ENCODE results near the gene SH3D21.

SH3D21 gene

GRCh38 chr1:36279789-36280296 lies 26.3 kb upstream of the SH3D21 start:
- DNase-seq (ENCODE audit: low read depth, low spot score) = no peak
- no peak overlapping the region for H3K4me3 ChIP-seq (ENCODE audit: low read depth, low read length)
- ChIA-PET POLR2A (no interaction called here), CTCF (interaction anchor here (1.2 to 4.5 kb wide), 13 partner anchors 9 to 145 kb away, joined by 3 to 27 read pairs (median 5); partner anchors contain the start of gene TRAPPC3)
- no peak for TF ChIP-seq CTCF (IDR thresholded peaks at IDR 0.05; ENCODE audit: insufficient read depth, low read length, missing control alignments)

- H3K4me3 ChIP-seq (ENCODE audit: low read depth, low read length) = no peak overlapping the region
- DNase-seq (ENCODE audit: low read depth, low spot score) = no peak
- ChIA-PET POLR2A (no interaction called here), CTCF (interaction anchor here (0.8 to 4.5 kb wide), 8 partner anchors 7 to 184 kb away, joined by 3 to 27 read pairs (median 6); partner anchors contain the start of gene TRAPPC3)
- TF ChIP-seq CTCF (IDR thresholded peaks at IDR 0.05; ENCODE audit: insufficient read depth, low read length, missing control alignments) = no peak
Observed at GRCh38 chr1:36284061-36284460, 22.1 kb upstream of the SH3D21 start.

GRCh38 chr1:36284517-36284916 lies 21.7 kb upstream of the SH3D21 start:
- H3K4me3 ChIP-seq (ENCODE audit: low read depth, low read length) = no peak overlapping the region
- DNase-seq (ENCODE audit: low read depth, low spot score) = no peak
- POLR2A ChIA-PET = no interaction called here
- TF ChIP-seq CTCF (IDR thresholded peaks at IDR 0.05; ENCODE audit: insufficient read depth, low read length, missing control alignments) = no peak
- CTCF ChIA-PET = interaction anchor here (0.8 to 7.7 kb wide), 17 partner anchors 9 to 192 kb away, joined by 3 to 126 read pairs (median 16); partner anchors contain the start of genes THRAP3 and TRAPPC3

- H3K4me3 ChIP-seq (ENCODE audit: low read depth, low read length) = no peak overlapping the region
- CTCF ChIA-PET = interaction anchor here (0.7 to 7.7 kb wide), 43 partner anchors 8 to 193 kb away, joined by 3 to 126 read pairs (median 5); partner anchors contain the start of genes LSM10, MAP7D1, SH3D21 and THRAP3
- POLR2A ChIA-PET = interaction anchor here (1.5 to 1.9 kb wide), 2 partner anchors 21 to 136 kb away, joined by 4 to 9 read pairs; partner anchors contain the start of gene TRAPPC3
- peak; percentile 69 for DNase-seq (ENCODE audit: low read depth, low spot score)
- TF ChIP-seq CTCF (IDR thresholded peaks at IDR 0.05; ENCODE audit: insufficient read depth, low read length, missing control alignments) = peak; percentile 54
Observed at GRCh38 chr1:36285443-36286101, 20.6 kb upstream of the SH3D21 start.

- H3K4me3 ChIP-seq (ENCODE audit: low read depth, low read length) = no peak overlapping the region
- ChIA-PET CTCF (interaction anchor here (0.9 to 7.7 kb wide), 17 partner anchors 7 to 188 kb away, joined by 3 to 126 read pairs (median 12); partner anchors contain the start of gene TRAPPC3), POLR2A (interaction anchor here (1.9 kb wide), 1 partner anchor 20 kb away, joined by 4 read pairs; no protein-coding TSS in a partner anchor)
- no peak for TF ChIP-seq CTCF (IDR thresholded peaks at IDR 0.05; ENCODE audit: insufficient read depth, low read length, missing control alignments)
- DNase-seq (ENCODE audit: low read depth, low spot score) = no peak
Observed at GRCh38 chr1:36286802-36287201, 19.4 kb upstream of the SH3D21 start.

GRCh38 chr1:36287595-36287994 lies 18.6 kb upstream of the SH3D21 start:
- no peak overlapping the region for H3K4me3 ChIP-seq (ENCODE audit: low read depth, low read length)
- DNase-seq (ENCODE audit: low read depth, low spot score) = no peak
- TF ChIP-seq CTCF (IDR thresholded peaks at IDR 0.05; ENCODE audit: insufficient read depth, low read length, missing control alignments) = no peak
- ChIA-PET POLR2A (no interaction called here), CTCF (interaction anchor here (0.8 to 7.7 kb wide), 12 partner anchors 8 to 189 kb away, joined by 3 to 126 read pairs (median 6); partner anchors contain the start of gene TRAPPC3)

Data from AG04449 (cell line).